Measurements from ENCODE around the gene RAB14. TPM values are rescaled to one million over a fixed set of nuclear protein-coding genes. Genes with fewer than 3 reads are reported as not detected.

Gene RAB14
- total and polyA plus RNA-seq, 2 donors (not counting 1 experiment from before 2014, with no cell fraction given) = 20.4 to 52.6 TPM

- DNase-seq (no peak), ATAC-seq (ENCODE audit: low read depth) (no peak)
- Mint-ChIP-seq H3K4me3 (no peak overlapping the region), H3K27me3 (no peaks in the 10 kb centered on the region), H3K4me1 (peaks cover 15% of the 10 kb centered on the region), H3K9me3 (ENCODE audit: insufficient read depth) (peaks cover 2% of the 10 kb centered on the region), H3K27ac (no peak overlapping the region)
- no peak overlapping the region for H3K9ac ChIP-seq (ENCODE audit: low read length)
- no peak overlapping the region for H3K4me3 ChIP-seq (ENCODE audit: control extremely low read depth in 1 of 5, extremely low read depth in 1 of 5, insufficient read depth in 1 of 5, low read depth in 2 of 5, low read length in 4 of 5)
- peaks cover 0 to 3% of the 10 kb centered on the region in 2 experiments for H3K36me3 ChIP-seq (replicated peaks in 1 of 2; ENCODE audit: control extremely low read depth in 1 of 2, control insufficient read depth in 1 of 2, extremely low read depth in 1 of 2, insufficient read depth in 2 of 2, low read length in 1 of 2)
- POLR2A ChIA-PET = no interaction called here
- 98% methylated on average over 9 of the region's 12 CpGs for WGBS (ENCODE audit: insufficient coverage)
- no peak overlapping the region for H3K4me2 ChIP-seq (replicated peaks; ENCODE audit: low read depth, low read length, poor library complexity, severe bottlenecking)
- no peak overlapping the region for H2AFZ ChIP-seq (ENCODE audit: insufficient read depth, low read depth, low read length, poor library complexity, severe bottlenecking)
- H3K79me2 ChIP-seq (ENCODE audit: control insufficient read depth, insufficient read depth, low read length) = no peaks in the 10 kb centered on the region
- no peak overlapping the region for H3K27ac ChIP-seq (ENCODE audit: low read length in 2 of 2)
- CTCF ChIA-PET = interaction anchor here (1.0 to 1.3 kb wide), 2 partner anchors 31 to 34 kb away, joined by 3 to 4 read pairs; no protein-coding TSS in a partner anchor
- H3K9me3 ChIP-seq (ENCODE audit: control extremely low read depth in 1 of 3, control insufficient read depth in 2 of 3, insufficient read depth in 1 of 3, low read length in 2 of 3) = peaks cover 4 to 9% (median 6%) of the 10 kb centered on the region in 3 donors
- H3K27me3 ChIP-seq (replicated peaks in 1 of 4; ENCODE audit: control extremely low read depth in 1 of 4, control insufficient read depth in 3 of 4, insufficient read depth in 4 of 4, low read length in 3 of 4) = no peaks in the 10 kb centered on the region
- intact Hi-C loops (cut with micrococcal nuclease) = no loop called here
- peaks cover 5 to 11% of the 10 kb centered on the region in 2 donors for H3K4me1 ChIP-seq (ENCODE audit: control insufficient read depth in 2 of 2, insufficient read depth in 2 of 2, low read length in 2 of 2)
- TF ChIP-seq CTCF (IDR thresholded peaks at IDR 0.05) (no peak), EZH2 (IDR thresholded peaks at IDR 0.05; ENCODE audit: borderline replicate concordance, insufficient read depth, low read depth, low read length, poor library complexity, severe bottlenecking) (no peak)
- H4K20me1 ChIP-seq (ENCODE audit: control insufficient read depth, insufficient read depth, low read length, poor library complexity, severe bottlenecking) = no peaks in the 10 kb centered on the region
Observed at GRCh38 chr9:121246821-121247561, 45.3 kb upstream of the RAB14 start.

- ATAC-seq (ENCODE audit: low read depth) = no peak
- H3K9me3 ChIP-seq (ENCODE audit: control extremely low read depth in 1 of 3, control insufficient read depth in 2 of 3, insufficient read depth in 1 of 3, low read length in 2 of 3) = peaks cover 4 to 9% (median 6%) of the 10 kb centered on the region in 3 donors
- CTCF ChIA-PET = no interaction called here
Observed at GRCh38 chr9:121242959-121243346, 41.3 kb upstream of the RAB14 start.

More at GRCh38 chr9:121242959-121243346, 41.3 kb upstream of the RAB14 start:
- Histone ChIP-seq H3K4me2 (replicated peaks; ENCODE audit: low read depth, low read length, poor library complexity, severe bottlenecking) (no peak overlapping the region), H3K36me3 (replicated peaks in 1 of 2; ENCODE audit: control extremely low read depth in 1 of 2, control insufficient read depth in 1 of 2, extremely low read depth in 1 of 2, insufficient read depth in 2 of 2, low read length in 1 of 2) (peaks cover 11 to 12% of the 10 kb centered on the region in 2 experiments), H3K4me3 (ENCODE audit: control extremely low read depth in 1 of 5, extremely low read depth in 1 of 5, insufficient read depth in 1 of 5, low read depth in 2 of 5, low read length in 4 of 5) (no peak overlapping the region), H3K27me3 (replicated peaks in 1 of 4; ENCODE audit: control extremely low read depth in 1 of 4, control insufficient read depth in 3 of 4, insufficient read depth in 4 of 4, low read length in 3 of 4) (no peaks in the 10 kb centered on the region), H3K79me2 (ENCODE audit: control insufficient read depth, insufficient read depth, low read length) (no peaks in the 10 kb centered on the region), H3K4me1 (ENCODE audit: control insufficient read depth in 2 of 2, insufficient read depth in 2 of 2, low read length in 2 of 2) (no peaks in the 10 kb centered on the region), H2AFZ (ENCODE audit: insufficient read depth, low read depth, low read length, poor library complexity, severe bottlenecking) (no peak overlapping the region), H3K9ac (ENCODE audit: low read length) (no peak overlapping the region), H4K20me1 (ENCODE audit: control insufficient read depth, insufficient read depth, low read length, poor library complexity, severe bottlenecking) (no peaks in the 10 kb centered on the region), H3K27ac (ENCODE audit: low read length in 2 of 2) (no peak overlapping the region)
- no peaks in the 10 kb centered on the region for H3K27me3 Mint-ChIP-seq
- no peak overlapping the region for H3K4me3 Mint-ChIP-seq
- POLR2A ChIA-PET = no interaction called here
- TF ChIP-seq EZH2 (IDR thresholded peaks at IDR 0.05; ENCODE audit: borderline replicate concordance, insufficient read depth, low read depth, low read length, poor library complexity, severe bottlenecking) = no peak
- TF ChIP-seq CTCF (IDR thresholded peaks at IDR 0.05) = no peak
- 100% methylated on average over 3 of the region's 4 CpGs for WGBS (ENCODE audit: insufficient coverage)
- no peak for DNase-seq
- H3K27ac Mint-ChIP-seq = no peak overlapping the region
- intact Hi-C loops (cut with micrococcal nuclease) = no loop called here
- no peaks in the 10 kb centered on the region for H3K4me1 Mint-ChIP-seq
- no peaks in the 10 kb centered on the region for H3K9me3 Mint-ChIP-seq (ENCODE audit: insufficient read depth)
